Mesenteric fat pad (tissue), 1 donor: ENCODE data around the gene HMCES. TPM values are rescaled to one million over a fixed set of nuclear protein-coding genes. Genes with fewer than 3 reads are reported as not detected.
"Not testable (repeated sequence)": the region's sequence is repeated elsewhere in the genome, so short reads cannot be mapped to it uniquely, and the experiment has no call there.

Experiments
- DNase-seq: peaks from one replicate; pipeline ENCODE4 v3.0.0-alpha.2; 2020; ENCODE audit warnings: low spot score
- microRNA-seq: library from miRNA; unstranded; fragments of <30 nt; microRNA quantifications from one replicate; pipeline ENCODE4 v1.2.0, GENCODE V29; 2020; ENCODE audit warnings: borderline number of aligned reads
- total RNA-seq: library from RNA; stranded (reverse); fragmentation: NEBNext Ultra II Directional; extraction: Animal tissue kit (Norgen Biotek cat#: 25700); gene quantifications from one replicate; pipeline ENCODE4 v1.2.1, GENCODE V29; 2021
- donor health status: DM: yes; HTN: yes; CAD: no.

Gene HMCES
- total RNA-seq, 1 donor from 2014 or later, result 38.5 TPM

- DNase-seq, result no peak
These were observed 66.6 kb downstream of the HMCES start for GRCh38 chr3:129345281-129345680.

- DNase-seq, result no peak
These were observed 67.3 kb downstream of the HMCES start for GRCh38 chr3:129345971-129346370.

- no peak for DNase-seq
These were observed 68.2 kb downstream of the HMCES start for GRCh38 chr3:129346695-129347457.

GRCh38 chr3:129347458-129347845, 68.8 kb downstream of the HMCES start:
- no peak for DNase-seq

- no peak for DNase-seq
These were observed 70.1 kb downstream of the HMCES start for GRCh38 chr3:129348734-129349133.

GRCh38 chr3:129349169-129349568, 70.5 kb downstream of the HMCES start:
- DNase-seq, result not testable (repeated sequence)

GRCh38 chr3:129349791-129350190, 71.1 kb downstream of the HMCES start:
- DNase-seq, result no peak

GRCh38 chr3:129352045-129352444, 73.4 kb downstream of the HMCES start:
- DNase-seq, result no peak

GRCh38 chr3:129352650-129353588, 74.2 kb downstream of the HMCES start:
- DNase-seq, result no peak

GRCh38 chr3:129353589-129353941, 74.9 kb downstream of the HMCES start:
- DNase-seq, result no peak

Small RNA genes within 50 kb of the gene (microRNA-seq; reads per million reads assigned to microRNA genes)
- not detected for gene MIR6826

Other genes with a start within 250 kb of the HMCES start
- gene GP9, start 218.1 kb upstream of the HMCES start, total RNA-seq, result not detected
- 33.0 TPM for gene RAB43, start 157.1 kb upstream of the HMCES start, total RNA-seq
- 23.4 TPM for gene ISY1, start 117.8 kb upstream of the HMCES start, total RNA-seq
- 338 TPM for gene CNBP, start 95.0 kb upstream of the HMCES start, total RNA-seq
- gene COPG1, start 29.3 kb upstream of the HMCES start, total RNA-seq, result 183 TPM
- gene EFCAB12, start 149.8 kb downstream of the HMCES start, total RNA-seq, result 1.1 TPM
- gene MBD4, start 161.1 kb downstream of the HMCES start, total RNA-seq, result 37.1 TPM
- 30.5 TPM for gene IFT122, start 161.4 kb downstream of the HMCES start, total RNA-seq
- not detected for gene RHO, start 249.8 kb downstream of the HMCES start, total RNA-seq